HG03442 (cell line): ENCODE results near the gene KBTBD13.
"Not testable (repeated sequence)": the region's sequence is repeated elsewhere in the genome, so short reads cannot be mapped to it uniquely, and the experiment has no call there.

ENCODE experiments used
- ATAC-seq: cut with Tn5 transposase; IDR thresholded peaks from one replicate; pipeline ENCODE4 v1.9.1; 2021; ENCODE audit warnings: mild to moderate bottlenecking, moderate library complexity; ENCODE audit not compliant: unreplicated experiment

The KBTBD13 gene

GRCh38 chr15:65076486-65077290 is at the start of gene KBTBD13:
Gene KBTBD13, plus strand, starts transcription at chr15:65076746. Its CDS starts 70 bp downstream, at chr15:65076816.
- no peak for ATAC-seq

GRCh38 chr15:65026756-65027155 is 49.8 kb upstream of the KBTBD13 start:
- ATAC-seq = no peak

DNA sequence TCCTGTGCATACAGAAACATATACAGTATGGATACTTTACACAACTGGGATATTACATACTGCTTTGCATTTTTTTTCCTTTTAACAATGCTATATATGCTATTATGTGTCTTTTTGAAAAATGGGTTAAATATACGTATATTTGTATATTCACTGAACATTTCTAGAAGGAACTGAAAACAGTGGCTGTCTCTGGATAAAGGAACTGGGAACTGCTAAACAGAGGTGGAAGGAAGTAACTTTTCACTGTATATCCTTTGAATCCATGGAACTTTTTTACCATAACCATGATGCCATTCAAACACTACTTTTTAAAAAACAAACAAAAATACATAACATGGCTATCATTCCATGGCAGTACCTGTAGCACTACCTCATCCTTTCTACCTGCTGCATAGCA is 49.0 kb upstream of the KBTBD13 start:
- ATAC-seq = no peak

- no peak for ATAC-seq
These were observed 48.2 kb upstream of the KBTBD13 start for GRCh38 chr15:65028338-65028737.

DNA sequence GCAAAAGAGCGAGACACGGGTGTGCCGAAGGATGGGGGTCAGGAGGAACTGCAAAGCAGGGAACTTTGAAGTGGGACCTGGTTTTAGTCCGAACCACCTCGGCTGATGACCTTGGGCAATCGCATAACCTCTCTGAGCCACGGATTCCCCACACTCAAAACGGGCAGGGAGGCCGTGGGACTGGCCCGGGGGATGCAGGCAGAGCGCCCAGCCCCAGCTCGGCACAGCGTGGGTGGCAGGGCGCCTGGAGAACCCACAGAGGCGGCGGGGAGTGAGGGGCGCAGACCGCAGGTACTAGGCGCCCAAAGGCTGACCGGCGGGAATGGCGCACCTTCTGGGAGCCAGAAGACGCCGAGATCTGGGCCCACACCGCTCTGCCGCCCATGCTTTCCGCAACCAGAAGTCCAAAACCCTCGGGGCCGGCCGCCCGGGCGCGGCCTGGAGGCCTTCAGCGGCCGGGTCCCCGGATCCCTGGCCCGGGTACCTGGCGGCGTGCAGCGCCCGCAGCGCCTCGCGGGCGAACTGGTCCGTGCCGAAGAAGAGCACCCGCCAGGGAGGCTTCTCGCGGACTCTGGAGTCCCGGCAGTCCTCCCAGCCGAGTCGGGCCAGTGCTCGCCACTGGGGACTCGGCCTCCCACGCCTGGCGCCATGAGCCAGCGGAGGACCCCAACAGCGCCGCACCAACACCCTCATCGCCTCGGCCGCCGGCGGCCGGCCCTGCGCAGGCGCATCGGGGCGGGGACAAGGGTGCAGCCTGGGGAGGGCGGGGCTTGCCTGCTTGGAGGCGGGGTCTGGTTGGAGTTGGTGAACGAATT is 47.4 kb upstream of the KBTBD13 start, which contains the start of gene MTFMT:
TSS of gene MTFMT (minus strand) at position 719 of the 815 bp plus-strand sequence. CDS start at position 693, 26 bp downstream.
- peak; percentile 66 for ATAC-seq

DNA sequence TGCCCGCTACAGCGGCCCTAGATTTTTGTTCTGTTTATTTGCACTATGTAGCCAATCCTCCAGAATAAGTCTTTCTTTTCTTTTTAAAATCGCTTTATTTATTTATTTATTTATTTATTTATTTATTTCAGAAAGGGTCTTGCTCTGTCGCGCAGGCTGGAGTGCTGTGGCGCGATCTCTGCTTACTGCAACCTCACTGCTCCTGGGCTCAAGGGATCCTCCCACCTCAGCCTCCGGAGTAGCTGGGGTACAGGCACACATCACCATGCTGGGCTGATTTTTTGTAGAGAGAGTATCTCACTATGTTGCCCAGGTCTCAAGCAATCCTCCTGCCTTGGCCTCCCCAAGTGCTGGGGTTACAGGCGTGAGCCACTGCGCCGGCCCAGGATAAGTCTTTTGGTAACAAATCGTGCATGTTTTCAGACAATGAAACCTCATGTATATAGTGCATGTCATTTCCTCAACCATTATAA is 46.8 kb upstream of the KBTBD13 start:
- ATAC-seq = no peak

- ATAC-seq = peak; percentile 45
These were observed 43.6 kb upstream of the KBTBD13 start for GRCh38 chr15:65032801-65033537.

DNA sequence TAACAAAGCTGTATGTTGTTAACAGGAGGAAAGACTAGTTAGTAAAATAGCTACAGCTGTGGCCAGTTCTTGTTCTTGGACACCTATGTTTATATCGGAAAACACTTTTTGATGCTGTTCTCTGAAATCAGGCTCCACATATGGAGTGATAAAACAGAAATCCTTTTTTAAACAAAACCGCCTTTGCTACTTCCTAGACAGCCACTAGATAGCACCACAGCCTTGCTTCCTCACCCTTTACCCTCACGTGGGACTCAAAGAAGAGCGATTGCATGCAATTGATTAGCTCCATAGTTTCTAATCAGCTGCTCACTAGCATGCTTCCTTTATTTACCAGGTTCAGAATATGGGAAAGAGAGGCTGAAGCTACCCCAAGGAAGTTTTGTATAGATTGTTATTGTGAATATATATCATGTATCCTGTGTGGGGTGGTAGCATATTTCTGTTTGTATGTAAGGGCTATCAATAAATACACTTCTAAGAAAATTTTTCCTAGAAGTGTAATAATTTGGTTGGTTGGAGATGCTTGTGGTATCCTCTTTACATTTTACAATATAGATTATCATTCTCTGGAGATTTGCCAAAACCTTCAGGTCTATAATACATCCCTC is 42.8 kb upstream of the KBTBD13 start:
- no peak for ATAC-seq

DNA sequence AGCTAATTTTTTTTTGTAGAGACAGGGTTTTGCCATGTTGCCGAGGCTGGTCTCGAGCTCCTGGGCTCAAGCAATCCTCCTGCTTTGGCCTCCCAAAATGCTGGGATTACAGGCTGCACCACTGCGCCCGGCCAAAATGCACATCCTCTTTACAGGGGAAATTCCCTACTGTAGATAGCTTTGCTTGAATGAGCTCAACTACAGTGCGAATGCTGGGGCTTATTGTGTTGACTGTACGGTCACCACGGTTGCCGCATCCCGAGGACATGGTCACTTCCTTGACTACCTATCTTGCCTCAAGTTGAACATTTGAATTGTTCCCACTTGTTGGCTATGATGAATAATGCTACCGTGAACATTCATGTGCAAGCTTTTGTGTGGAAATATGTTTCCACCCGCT is 41.8 kb upstream of the KBTBD13 start:
- no peak for ATAC-seq

- no peak for ATAC-seq
These were observed 39.2 kb upstream of the KBTBD13 start for GRCh38 chr15:65037309-65037708.

GRCh38 chr15:65038428-65038827 is 38.1 kb upstream of the KBTBD13 start:
- ATAC-seq = no peak

DNA sequence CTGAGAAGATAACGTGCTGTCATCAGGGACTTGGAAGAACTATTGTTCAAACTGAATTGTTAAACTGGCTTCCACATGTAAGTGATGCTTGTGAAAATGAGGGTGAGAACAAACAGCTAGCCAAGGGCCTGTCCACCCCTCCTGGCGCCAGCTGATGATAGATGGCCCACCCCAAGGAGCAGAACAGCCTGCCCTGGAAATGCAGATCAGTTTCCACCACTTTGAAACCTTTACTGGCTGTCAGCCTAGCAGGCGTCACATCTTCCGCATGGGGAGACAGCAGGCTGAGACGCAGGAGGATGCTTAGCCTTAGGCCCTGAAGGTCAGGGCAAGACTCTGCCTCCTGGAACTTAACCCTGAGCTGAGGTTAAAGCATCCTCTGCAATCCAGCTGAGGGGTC is 37.7 kb upstream of the KBTBD13 start:
- no peak for ATAC-seq

- no peak for ATAC-seq
These were observed 36.1 kb upstream of the KBTBD13 start for GRCh38 chr15:65040461-65040860.

DNA sequence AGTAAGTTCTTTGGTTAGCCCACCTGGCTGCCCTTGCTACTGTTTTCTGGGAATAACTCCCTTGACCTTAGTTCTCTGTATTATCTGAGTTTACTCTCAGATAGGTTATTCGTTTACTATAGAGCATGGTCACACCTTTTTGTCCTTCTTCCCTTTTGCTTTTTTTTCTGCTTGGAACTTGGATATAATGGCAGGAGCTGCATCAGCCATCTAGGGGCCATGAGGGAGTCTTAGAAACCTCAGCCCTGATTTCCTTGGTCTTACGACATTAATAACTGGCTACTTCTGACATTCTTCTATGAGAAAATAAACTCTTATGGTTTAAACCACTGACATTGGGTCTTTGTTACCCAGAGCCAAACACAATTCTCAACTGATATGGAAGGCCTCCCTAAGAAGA is 34.8 kb upstream of the KBTBD13 start:
- ATAC-seq = no peak

DNA sequence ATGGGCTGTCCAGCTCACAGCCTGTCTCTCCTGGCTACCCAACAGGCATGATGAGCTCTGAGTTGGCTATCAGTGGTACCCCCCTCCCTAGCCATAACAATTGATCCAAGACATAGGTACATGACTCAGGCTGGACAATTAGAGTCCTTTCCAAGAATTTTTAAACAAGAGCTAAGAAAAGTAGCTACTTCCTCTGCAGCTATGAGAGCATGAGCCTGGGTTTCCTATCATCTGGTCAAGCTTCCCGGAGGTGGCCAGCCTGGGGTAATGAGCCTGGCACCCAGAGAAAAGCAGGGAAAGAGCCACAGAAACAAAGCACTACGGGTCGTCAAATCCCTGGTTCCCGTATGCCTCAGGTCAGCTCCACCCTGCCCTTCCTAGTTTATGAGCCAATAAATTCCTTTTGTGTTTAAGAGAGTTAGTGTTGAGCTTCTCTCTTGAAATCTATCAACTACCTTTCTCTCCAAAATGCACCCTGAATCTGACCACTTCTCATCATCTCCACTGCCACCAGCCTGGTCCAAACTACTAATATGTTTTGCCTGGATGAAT is 33.7 kb upstream of the KBTBD13 start:
- ATAC-seq = no peak

GRCh38 chr15:65044218-65044617 is 32.3 kb upstream of the KBTBD13 start:
- ATAC-seq = not testable (repeated sequence)

DNA sequence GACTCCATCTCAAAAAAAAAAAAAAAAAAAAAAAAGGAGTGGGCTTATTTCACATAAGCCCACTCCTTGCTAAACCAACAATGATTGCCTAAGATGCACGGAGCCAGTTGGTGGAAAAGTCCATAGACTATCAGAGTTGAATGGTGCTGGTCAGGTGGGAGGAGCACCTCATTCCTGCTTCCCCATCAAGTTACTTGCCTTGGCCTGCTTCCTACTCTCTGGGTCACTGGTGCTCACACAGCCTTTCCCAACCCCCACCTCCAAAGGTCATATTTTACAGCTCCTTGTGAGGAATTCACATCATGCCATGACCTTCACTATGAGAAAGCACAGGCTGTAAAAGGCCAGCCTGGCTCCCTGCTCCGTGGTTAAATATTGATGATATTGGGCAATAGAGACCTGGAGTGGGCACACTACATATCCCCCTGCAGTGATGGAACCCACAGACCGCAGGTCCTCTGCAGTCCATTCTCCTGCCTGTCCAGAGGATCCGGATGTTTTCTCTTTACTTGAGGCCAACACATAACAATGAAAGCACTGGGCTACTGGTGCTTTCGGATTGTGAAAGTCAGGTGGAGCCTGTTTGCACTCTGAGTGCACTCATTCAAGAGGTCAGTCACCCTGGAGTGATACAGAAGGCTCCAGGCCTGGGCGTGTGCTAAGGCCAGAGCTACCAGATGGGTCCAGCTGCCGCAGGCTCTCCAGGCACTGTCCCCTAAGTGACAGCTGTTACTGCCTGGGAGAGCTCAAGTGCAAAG is 31.6 kb upstream of the KBTBD13 start, which contains the start of gene SLC51B:
TSS of gene SLC51B (plus strand) at position 664 of the 758 bp plus-strand sequence. CDS start 4,618 bp downstream, outside the sequence.
- no peak for ATAC-seq

- ATAC-seq = no peak
These were observed 28.3 kb upstream of the KBTBD13 start for GRCh38 chr15:65048241-65048640.

DNA sequence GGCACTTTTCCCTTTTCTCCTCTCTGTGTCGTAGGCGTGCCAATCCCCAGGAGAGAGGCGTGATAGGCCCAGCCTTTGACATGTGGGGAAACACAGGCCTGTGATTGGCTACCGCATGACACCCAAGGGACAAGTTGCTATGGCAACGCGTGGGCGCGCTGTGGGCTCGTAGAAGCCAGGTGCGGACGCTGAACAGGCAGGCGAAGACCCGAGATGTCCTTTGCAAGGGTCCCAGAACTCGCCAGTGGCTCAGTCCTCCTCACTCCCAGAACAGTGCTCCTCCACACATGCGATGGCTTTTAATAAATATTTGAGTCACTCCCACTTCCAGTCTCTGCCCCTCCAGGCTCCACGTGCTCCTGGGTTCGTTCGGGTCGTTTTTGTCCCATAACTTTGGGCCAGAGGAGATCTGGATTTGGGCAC is 27.1 kb upstream of the KBTBD13 start:
- ATAC-seq = peak; percentile 84
